Stimulated activated CD8-positive, alpha-beta memory T cell treated with anti-CD3 and anti-CD28 coated beads, Interleukin-7, amount 100 ng/mL, for 48 hours (primary cell): ENCODE data around the gene THRB.

Experiments used
- DNase-seq, 2 donors: peaks; one replicate each; pipeline ENCODE4 v3.0.0-alpha.2; 2020; ENCODE audit warnings: low read depth in 1 of 2; ENCODE audit errors: extremely low read depth in 1 of 2

THRB gene

DNA sequence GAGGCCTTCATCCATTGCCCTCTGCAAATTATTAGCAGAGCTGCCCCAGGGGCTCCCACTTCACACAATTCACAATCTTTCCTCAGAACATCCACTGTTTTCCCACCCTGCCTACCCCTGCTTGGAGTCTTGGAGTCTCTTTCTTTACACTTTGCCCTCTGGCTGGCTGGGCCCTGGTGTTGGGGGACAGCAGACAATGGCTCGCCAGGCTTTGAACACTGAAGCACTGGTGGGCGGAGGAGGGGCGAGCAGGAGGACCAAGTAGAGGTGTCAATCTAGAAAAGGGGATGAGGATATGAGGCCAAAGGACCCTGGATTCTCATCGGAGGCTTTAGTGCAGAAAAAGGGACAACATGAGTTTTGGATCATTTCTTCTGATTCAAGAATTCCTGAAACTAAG, 337.5 kb downstream of the THRB start:
- DNase-seq: no peak

DNA sequence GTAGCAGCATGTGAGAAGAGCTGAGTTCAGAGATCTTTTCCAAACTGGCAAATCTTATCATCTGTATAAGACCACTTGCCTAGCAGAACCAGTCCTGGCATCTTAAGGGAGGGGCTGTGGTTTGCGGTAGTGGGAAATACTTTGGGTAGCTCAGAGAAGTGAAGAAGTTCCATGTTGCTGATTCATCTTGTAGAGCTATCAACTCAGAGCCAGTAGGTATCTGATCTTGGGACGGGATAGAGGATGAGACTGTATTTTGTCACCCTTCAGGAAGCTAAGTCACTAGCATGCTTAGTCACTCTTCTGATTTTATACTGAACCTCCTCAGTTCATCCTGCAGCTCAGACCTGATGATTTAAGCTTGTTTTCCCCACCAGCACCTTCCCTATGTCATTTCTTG, 338.2 kb downstream of the THRB start:
- DNase-seq: no peak

GRCh38 chr3:24155276-24155675, 339.4 kb downstream of the THRB start:
- no peak for DNase-seq

- DNase-seq: no peak
Measured at GRCh38 chr3:24154781-24155180, 339.9 kb downstream of the THRB start.

DNA sequence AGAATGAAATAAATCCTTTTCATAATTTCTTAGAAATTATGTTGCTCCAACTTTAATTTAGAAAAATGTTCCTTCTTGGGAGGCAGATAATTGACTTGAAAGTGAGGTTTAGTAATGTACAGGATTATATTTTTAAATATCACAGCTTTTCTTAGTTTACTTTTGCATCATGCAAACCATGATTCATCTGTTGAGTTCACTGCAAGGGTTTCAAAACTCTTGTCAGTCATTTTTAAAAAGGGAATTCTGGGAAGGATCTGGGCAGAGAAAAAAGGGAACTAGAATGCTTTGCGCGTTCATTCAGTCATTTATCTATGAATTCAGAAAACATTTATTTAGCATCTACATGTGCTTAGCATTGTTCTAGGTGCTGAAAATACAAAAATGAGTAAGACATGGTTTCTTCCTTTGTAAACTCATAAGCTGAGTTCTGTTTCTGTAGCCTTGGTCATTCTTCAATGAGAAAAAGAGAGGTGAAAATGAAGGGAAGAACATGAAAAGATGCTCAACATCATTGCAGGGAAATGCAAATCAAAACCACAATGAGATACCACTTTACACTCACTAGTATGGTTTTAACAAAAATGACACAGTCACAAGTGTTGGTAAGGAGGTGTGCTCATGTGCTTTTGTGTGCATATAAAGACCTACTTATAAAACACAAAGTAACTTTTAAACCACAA, 340.5 kb downstream of the THRB start:
- DNase-seq: no peak

- DNase-seq: no peak
Measured at GRCh38 chr3:24151594-24151993, 343.1 kb downstream of the THRB start.

- DNase-seq: no peak
Measured at GRCh38 chr3:24149032-24149431, 345.6 kb downstream of the THRB start.

- DNase-seq: no peak
Measured at GRCh38 chr3:24145981-24146822, 348.4 kb downstream of the THRB start.

DNA sequence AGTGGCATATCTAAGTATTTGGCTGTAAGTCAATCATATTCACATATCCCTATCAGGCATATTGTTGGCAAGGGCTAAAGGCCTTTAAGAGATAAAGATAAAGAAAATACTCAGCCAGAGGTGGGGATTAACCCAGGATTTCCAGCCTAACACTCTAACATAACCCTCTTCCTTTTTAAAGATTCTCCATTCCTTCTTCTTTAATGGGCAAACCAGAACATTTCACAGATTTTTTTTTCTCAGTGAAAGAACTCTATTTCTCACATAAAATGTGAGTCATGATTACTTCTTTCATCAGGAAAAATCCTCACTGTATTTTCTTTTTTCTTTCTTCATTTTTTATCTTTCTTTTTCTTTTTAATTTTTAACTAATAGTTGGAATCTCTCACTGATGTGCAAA, 349.2 kb downstream of the THRB start:
- no peak for DNase-seq

DNA sequence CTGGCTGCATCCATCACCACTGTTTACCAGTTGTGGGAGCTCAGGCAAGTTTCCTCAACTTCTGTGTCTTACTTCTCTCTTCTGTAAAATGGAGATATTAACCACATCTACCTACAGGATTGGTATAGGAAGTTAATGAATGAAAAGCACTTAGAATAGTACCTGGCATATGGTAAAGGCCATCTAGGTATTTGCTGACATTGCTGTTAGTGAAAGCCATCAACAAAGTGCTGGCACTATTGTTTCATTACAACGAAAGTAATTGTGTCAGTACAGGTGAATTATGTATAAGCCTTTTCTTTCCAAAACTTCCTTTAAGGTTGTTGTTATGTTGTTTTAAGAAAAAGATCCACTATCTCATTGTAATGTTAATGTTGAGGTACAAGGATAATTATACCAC, 352.5 kb downstream of the THRB start:
- DNase-seq: no peak

- DNase-seq: no peak
Measured at GRCh38 chr3:24141548-24141947, 353.1 kb downstream of the THRB start.

GRCh38 chr3:24139463-24140412, 354.9 kb downstream of the THRB start:
- no peak for DNase-seq

DNA sequence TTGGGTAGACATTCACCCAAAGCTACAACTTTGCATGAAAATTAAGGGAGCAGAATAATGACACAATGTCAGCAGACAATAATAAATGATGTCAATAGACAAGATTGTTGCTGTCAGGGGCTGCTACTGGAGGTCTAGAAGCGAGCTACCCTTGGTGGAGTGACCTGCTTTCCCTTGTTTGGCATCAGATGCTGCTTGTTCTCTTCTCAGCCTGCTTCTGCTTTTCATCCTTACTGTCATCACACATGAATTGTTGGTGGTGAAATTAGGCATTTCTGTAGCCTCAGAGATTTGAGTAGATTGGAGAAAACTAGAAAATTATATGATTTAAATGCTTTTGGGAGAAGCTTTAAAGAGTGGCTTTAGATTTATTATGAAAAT, 355.8 kb downstream of the THRB start:
- DNase-seq: no peak

DNA sequence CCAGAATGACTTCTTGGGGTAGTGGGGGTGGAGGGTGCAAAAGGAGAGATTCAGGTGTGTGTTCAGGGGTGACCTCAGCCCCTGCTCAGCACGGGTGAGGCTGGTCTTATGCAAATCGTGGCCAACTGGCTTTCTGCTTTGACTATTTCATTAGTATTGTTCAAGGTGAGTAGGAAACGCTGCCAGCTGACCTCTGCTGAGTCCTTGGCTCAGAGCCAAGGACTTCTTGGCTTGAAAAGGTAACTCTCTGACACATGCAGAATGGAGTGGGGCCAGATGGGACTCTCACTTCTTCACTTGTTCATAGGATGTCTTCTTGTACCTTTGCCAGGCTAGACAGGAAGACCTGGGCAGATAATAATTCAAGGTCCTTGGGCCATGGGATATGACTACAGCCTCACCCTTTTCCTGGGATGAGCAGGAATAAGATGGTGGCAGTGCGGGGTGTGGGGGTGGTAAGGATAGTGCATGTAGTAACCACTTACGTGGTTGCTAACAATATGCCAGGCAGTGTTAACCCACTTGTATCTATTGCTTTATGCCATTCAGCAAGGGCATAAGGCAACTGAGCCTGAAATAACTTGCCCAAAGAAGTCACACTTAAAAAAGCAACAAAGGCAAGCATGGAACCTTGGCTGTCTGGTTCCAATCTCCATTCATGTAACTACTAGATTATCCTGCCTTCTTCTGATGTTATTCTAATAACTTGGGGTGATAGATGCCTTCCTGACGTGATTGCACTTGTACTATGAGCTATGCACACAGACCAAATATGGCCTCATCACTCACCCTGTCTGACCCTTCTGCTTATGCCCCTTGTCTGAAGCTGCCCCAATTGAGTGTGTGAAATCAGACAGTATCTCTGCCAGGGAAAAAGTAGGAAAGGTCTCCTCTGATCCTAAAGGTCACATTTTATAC, 356.4 kb downstream of the THRB start:
- no peak for DNase-seq

- DNase-seq: no peak
Measured at GRCh38 chr3:24137334-24137733, 357.3 kb downstream of the THRB start.

DNA sequence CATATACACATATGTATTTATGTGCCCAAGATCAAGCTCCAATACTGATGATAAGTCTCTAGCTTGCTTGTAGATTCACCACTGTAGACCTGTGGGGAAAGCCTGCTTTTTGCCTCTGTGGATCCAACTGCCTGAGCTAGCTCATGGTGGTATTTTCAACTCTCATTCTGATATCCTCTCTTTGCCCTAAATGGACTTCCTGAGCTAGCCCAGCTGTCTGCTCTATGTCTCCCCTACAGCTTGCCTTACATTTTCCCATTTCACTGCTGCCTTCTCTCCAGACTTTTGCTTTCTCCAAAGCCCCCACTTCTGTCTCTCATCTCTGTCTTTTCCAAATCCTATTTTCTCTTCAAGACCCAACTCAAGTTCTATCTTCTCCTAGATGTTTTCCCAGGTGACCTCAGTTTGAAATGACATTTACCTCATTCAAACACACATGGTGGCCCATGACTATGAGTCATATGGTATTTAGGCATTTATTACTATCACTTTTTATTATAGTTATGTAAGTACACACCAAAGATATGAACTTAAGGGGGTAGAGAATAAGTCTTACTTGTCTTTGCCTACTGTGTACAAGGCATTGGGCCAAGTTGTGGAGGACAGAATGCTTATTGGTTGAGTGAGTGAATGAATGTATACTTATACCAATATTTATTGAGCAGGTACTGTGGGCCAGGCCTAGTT, 357.9 kb downstream of the THRB start:
- DNase-seq: no peak

GRCh38 chr3:24135280-24135679, 359.4 kb downstream of the THRB start:
- no peak for DNase-seq

DNA sequence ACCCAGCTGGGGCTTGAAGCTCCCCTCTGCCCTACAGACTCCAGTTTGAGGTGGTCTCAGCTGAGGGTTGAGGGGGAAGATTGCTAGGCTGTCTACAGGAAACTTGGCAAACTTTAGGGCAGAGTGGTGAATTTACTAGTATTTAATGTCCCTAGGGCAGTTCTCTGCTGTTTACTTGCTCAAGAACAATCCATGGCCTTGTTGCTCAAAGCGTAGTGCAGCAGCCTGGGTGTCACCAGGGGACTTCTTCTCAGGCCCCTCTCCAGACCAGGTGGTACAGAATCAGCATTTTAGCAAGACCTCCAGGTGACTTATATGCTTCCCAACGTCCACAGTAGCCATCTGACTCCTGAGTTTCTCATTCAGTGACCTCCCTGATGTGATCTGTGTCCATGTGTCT, 360.7 kb downstream of the THRB start:
- DNase-seq: no peak

DNA sequence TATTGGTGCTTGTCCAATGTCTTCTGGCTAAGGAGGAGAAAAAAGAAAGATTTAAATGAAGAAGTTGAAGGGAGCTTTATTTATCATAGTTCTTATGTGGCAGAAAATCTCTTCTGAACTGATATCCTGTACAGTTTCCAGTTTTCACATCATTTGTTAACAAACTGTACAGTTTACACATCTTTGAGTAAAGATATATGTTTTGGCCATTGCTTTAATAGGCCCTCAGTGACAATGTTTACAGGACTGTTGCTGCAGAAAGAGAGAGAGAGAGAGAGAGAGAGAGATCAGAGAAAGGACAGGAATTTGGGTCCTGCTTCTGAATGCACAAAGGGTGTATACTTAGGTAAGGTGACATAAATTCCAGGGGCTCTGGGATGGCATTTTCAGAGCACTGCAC, 361.2 kb downstream of the THRB start:
- DNase-seq: no peak

DNA sequence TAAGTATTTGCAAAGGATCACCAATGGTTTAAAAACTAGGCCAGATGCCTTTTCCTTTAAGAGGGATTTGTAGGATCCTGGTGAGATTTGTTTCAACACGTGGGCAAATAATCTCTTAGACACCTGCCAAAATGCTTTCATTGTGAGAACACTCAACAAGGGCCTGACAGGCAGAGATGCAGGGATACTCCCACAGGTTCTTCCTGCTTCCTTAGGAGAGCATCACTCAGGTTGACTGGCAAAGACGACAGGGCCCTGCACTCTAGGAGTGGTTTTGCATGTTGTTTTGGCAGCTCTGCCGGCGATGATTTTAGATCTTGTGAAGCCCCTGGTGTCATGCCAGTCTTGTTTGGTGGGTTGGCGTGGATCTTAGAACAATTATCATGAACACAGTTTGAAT, 365.1 kb downstream of the THRB start:
- DNase-seq: no peak
